ENCODE data around the gene CDX1. TPM values are rescaled to one million over a fixed set of nuclear protein-coding genes. Genes with fewer than 3 reads are reported as not detected.

Gene CDX1
- total RNA-seq, 1 donor from 2014 or later = 0.43 TPM

- Mint-ChIP-seq H3K4me3 (ENCODE audit: low read depth) (no peak overlapping the region), H3K27me3 (peaks cover 42% of the 10 kb centered on the region), H3K9me3 (ENCODE audit: low read depth) (no peaks in the 10 kb centered on the region), H3K4me1 (ENCODE audit: low read depth) (peaks cover 24% of the 10 kb centered on the region), H3K36me3 (ENCODE audit: insufficient read depth) (no peaks in the 10 kb centered on the region), H3K27ac (no peak overlapping the region)
- no peak for TF ChIP-seq CTCF (IDR thresholded peaks at IDR 0.05; ENCODE audit: unreplicated experiment)
- DNase-seq (ENCODE audit: low spot score, unreplicated experiment) = no peak
Measured at GRCh38 chr5:150136305-150137167, 30.0 kb upstream of the CDX1 start.

GRCh38 chr5:150137168-150137957, 29.2 kb upstream of the CDX1 start:
- no peak for DNase-seq (ENCODE audit: low spot score, unreplicated experiment)
- Mint-ChIP-seq H3K36me3 (ENCODE audit: insufficient read depth) (no peaks in the 10 kb centered on the region), H3K4me3 (ENCODE audit: low read depth) (peak overlapping the region; percentile 27), H3K27ac (peak overlapping the region; percentile 92), H3K9me3 (ENCODE audit: low read depth) (no peaks in the 10 kb centered on the region), H3K27me3 (peaks cover 42% of the 10 kb centered on the region), H3K4me1 (ENCODE audit: low read depth) (peaks cover 28% of the 10 kb centered on the region)
- no peak for TF ChIP-seq CTCF (IDR thresholded peaks at IDR 0.05; ENCODE audit: unreplicated experiment)

GRCh38 chr5:150137997-150138396, 28.6 kb upstream of the CDX1 start:
- peaks cover 29% of the 10 kb centered on the region for H3K4me1 Mint-ChIP-seq (ENCODE audit: low read depth)
- H3K36me3 Mint-ChIP-seq (ENCODE audit: insufficient read depth) = no peaks in the 10 kb centered on the region
- no peak for DNase-seq (ENCODE audit: low spot score, unreplicated experiment)
- no peak for TF ChIP-seq CTCF (IDR thresholded peaks at IDR 0.05; ENCODE audit: unreplicated experiment)
- peak overlapping the region; percentile 28 for H3K4me3 Mint-ChIP-seq (ENCODE audit: low read depth)
- H3K9me3 Mint-ChIP-seq (ENCODE audit: low read depth) = no peaks in the 10 kb centered on the region
- peaks cover 41% of the 10 kb centered on the region for H3K27me3 Mint-ChIP-seq
- H3K27ac Mint-ChIP-seq = peak overlapping the region; percentile 72

GRCh38 chr5:150138551-150139265, 27.9 kb upstream of the CDX1 start:
- H3K4me1 Mint-ChIP-seq (ENCODE audit: low read depth) = peaks cover 29% of the 10 kb centered on the region
- no peaks in the 10 kb centered on the region for H3K9me3 Mint-ChIP-seq (ENCODE audit: low read depth)
- peak overlapping the region; percentile 28 for H3K4me3 Mint-ChIP-seq (ENCODE audit: low read depth)
- no peaks in the 10 kb centered on the region for H3K36me3 Mint-ChIP-seq (ENCODE audit: insufficient read depth)
- DNase-seq (ENCODE audit: low spot score, unreplicated experiment) = peak; percentile 46
- peaks cover 35% of the 10 kb centered on the region for H3K27me3 Mint-ChIP-seq
- no peak for TF ChIP-seq CTCF (IDR thresholded peaks at IDR 0.05; ENCODE audit: unreplicated experiment)
- H3K27ac Mint-ChIP-seq = peak overlapping the region; percentile 72

- Mint-ChIP-seq H3K4me3 (ENCODE audit: low read depth) (no peak overlapping the region), H3K9me3 (ENCODE audit: low read depth) (no peaks in the 10 kb centered on the region), H3K4me1 (ENCODE audit: low read depth) (peaks cover 33% of the 10 kb centered on the region), H3K27me3 (peaks cover 32% of the 10 kb centered on the region), H3K27ac (no peak overlapping the region), H3K36me3 (ENCODE audit: insufficient read depth) (no peaks in the 10 kb centered on the region)
- no peak for TF ChIP-seq CTCF (IDR thresholded peaks at IDR 0.05; ENCODE audit: unreplicated experiment)
- no peak for DNase-seq (ENCODE audit: low spot score, unreplicated experiment)
Measured at GRCh38 chr5:150139334-150139733, 27.2 kb upstream of the CDX1 start.

Data from progenitor cell of endocrine pancreas (in vitro differentiated cells).